ENCODE measurements around the gene MYORG.

Gene MYORG

GRCh38 chr9:34331196-34331595, 45.5 kb downstream of the MYORG start:
- H3K79me2 ChIP-seq (ENCODE audit: insufficient read depth, low read length): peaks cover 85% of the 10 kb centered on the region

DNA sequence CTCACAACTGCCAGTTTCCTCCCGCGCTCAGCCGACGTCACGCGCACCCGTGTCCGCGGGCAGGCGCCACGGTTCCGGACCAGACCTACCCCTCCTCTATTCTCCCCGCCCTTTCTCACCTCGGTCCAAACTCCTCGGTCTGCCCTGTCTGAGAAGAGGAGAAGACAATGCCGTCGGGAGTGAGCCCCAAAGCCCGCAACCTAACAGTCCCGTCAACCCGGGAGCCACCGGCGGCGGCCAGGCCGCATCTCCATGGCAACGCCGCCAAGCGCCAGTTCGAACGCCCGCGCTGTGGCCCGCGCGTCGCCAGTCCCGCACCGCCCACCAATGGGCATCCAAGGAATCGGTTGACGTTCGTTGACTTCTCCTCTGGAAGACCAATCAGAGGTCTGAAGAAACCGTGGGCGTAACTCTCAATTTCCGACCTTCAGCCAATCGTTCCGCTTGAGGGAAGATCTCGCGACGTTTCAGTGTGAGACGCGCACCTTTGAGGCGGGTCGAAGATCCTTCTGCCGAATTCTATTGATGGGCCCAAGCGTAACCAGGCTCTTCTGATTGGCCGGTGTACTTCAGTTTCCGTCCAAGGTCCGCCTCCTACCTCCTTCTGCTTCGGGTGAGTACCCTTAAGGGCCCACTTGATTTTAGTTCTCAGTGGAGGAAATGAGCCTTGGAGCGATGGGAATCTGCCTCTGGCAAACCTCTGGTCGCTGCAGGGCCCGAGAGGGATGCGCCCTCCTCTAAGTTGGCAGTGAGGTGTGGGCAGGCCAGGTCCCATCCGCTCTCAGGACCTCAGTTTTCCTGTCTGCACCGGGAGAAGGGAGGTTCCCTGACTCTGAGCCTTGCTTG, 47.5 kb downstream of the MYORG start, which contains the start of the genes KIF24 and NUDT2:
KIF24 (minus strand) TSS at position 282 of the 846 bp plus-strand sequence. CDS start 17,922 bp downstream, outside the sequence.
NUDT2 (plus strand) TSS at position 583 of the 846 bp plus-strand sequence. CDS start 9,471 bp downstream, outside the sequence.
- peak within 1 kb of the TSS; percentile 89 for H2AFZ ChIP-seq (ENCODE audit: low read depth, low read length)
- H3K4me3 ChIP-seq (ENCODE audit: low read depth in 1 of 2, low read length in 2 of 2): peak within 1 kb of the TSS; percentile 81 to 87
- no peaks in the 10 kb centered on the region for H3K27me3 ChIP-seq (ENCODE audit: insufficient read depth, low read length, poor library complexity)
- peak; percentile 93 for ATAC-seq (ENCODE audit: insufficient read depth, low read depth)
- peaks cover 85% of the 10 kb centered on the region for H3K79me2 ChIP-seq (ENCODE audit: insufficient read depth, low read length)
- H3K4me1 ChIP-seq (ENCODE audit: insufficient read depth, low read length): peaks cover 36% of the 10 kb centered on the region
- peak within 1 kb of the TSS; percentile 84 for H3K9ac ChIP-seq (ENCODE audit: low read depth, low read length)
- H4K20me1 ChIP-seq (ENCODE audit: insufficient read depth, low read length): 0 out of 2 replicates have a peak, but pooled peaks cover 6% of the 10 kb centered on the region
- no peaks in the 10 kb centered on the region; the same call in 1 of the 2 replicates for H3K36me3 ChIP-seq (ENCODE audit: insufficient read depth, low read length)
- peak; percentile 97 for DNase-seq
- H3K27ac ChIP-seq (ENCODE audit: low read length): peak within 1 kb of the TSS; percentile 94
- no peak for TF ChIP-seq CTCF (IDR thresholded peaks at IDR 0.05; ENCODE audit: borderline replicate concordance, extremely low read depth, low read length, poor library complexity, severe bottlenecking)
- no peak for TF ChIP-seq EZH2 (IDR thresholded peaks at IDR 0.05; ENCODE audit: borderline replicate concordance, low read depth, low read length, severe bottlenecking)
- H3K9me3 ChIP-seq (ENCODE audit: insufficient read depth, low read length, severe bottlenecking): no peaks in the 10 kb centered on the region
- peak within 1 kb of the TSS; percentile 76 for H3K4me2 ChIP-seq (ENCODE audit: insufficient read depth, low read length)

More at GRCh38 chr9:34331196-34331595, 45.5 kb downstream of the MYORG start:
- 0 out of 2 replicates have a peak, but pooled peaks cover 6% of the 10 kb centered on the region for H4K20me1 ChIP-seq (ENCODE audit: insufficient read depth, low read length)
- no peak overlapping the region for H2AFZ ChIP-seq (ENCODE audit: low read depth, low read length)
- H3K4me1 ChIP-seq (ENCODE audit: insufficient read depth, low read length): peaks cover 32% of the 10 kb centered on the region
- H3K4me2 ChIP-seq (ENCODE audit: insufficient read depth, low read length): peak overlapping the region; percentile 73; the same call in 1 of the 2 replicates
- H3K27me3 ChIP-seq (ENCODE audit: insufficient read depth, low read length, poor library complexity): no peaks in the 10 kb centered on the region
- 0 out of 2 replicates have a peak overlapping the region, but pooled peaks have one; percentile 4 for H3K9ac ChIP-seq (ENCODE audit: low read depth, low read length)
- no peak overlapping the region for H3K4me3 ChIP-seq (ENCODE audit: low read depth in 1 of 2, low read length in 2 of 2)
- no peak overlapping the region for H3K27ac ChIP-seq (ENCODE audit: low read length)
- TF ChIP-seq CTCF (IDR thresholded peaks at IDR 0.05; ENCODE audit: borderline replicate concordance, extremely low read depth, low read length, poor library complexity, severe bottlenecking) (no peak), EZH2 (IDR thresholded peaks at IDR 0.05; ENCODE audit: borderline replicate concordance, low read depth, low read length, severe bottlenecking) (no peak)
- no peaks in the 10 kb centered on the region for H3K9me3 ChIP-seq (ENCODE audit: insufficient read depth, low read length, severe bottlenecking)
- ATAC-seq (ENCODE audit: insufficient read depth, low read depth) (no peak), DNase-seq (no peak)
- H3K36me3 ChIP-seq (ENCODE audit: insufficient read depth, low read length): no peaks in the 10 kb centered on the region; the same call in 1 of the 2 replicates

- Histone ChIP-seq H3K4me1 (ENCODE audit: insufficient read depth, low read length) (peaks cover 36% of the 10 kb centered on the region), H3K27ac (ENCODE audit: low read length) (peak overlapping the region; percentile 94), H3K4me2 (ENCODE audit: insufficient read depth, low read length) (peak overlapping the region; percentile 76), H3K79me2 (ENCODE audit: insufficient read depth, low read length) (peaks cover 91% of the 10 kb centered on the region), H3K4me3 (ENCODE audit: low read depth in 1 of 2, low read length in 2 of 2) (peak overlapping the region; percentile 78 to 81), H3K9ac (ENCODE audit: low read depth, low read length) (peak overlapping the region; percentile 75), H3K27me3 (ENCODE audit: insufficient read depth, low read length, poor library complexity) (no peaks in the 10 kb centered on the region), H3K9me3 (ENCODE audit: insufficient read depth, low read length, severe bottlenecking) (no peaks in the 10 kb centered on the region), H3K36me3 (ENCODE audit: insufficient read depth, low read length) (no peaks in the 10 kb centered on the region; the same call in 1 of the 2 replicates), H4K20me1 (ENCODE audit: insufficient read depth, low read length) (0 out of 2 replicates have a peak, but pooled peaks cover 6% of the 10 kb centered on the region), H2AFZ (ENCODE audit: low read depth, low read length) (peak overlapping the region; percentile 89)
- no peak for ATAC-seq (ENCODE audit: insufficient read depth, low read depth)
- no peak for DNase-seq
- TF ChIP-seq CTCF (IDR thresholded peaks at IDR 0.05; ENCODE audit: borderline replicate concordance, extremely low read depth, low read length, poor library complexity, severe bottlenecking) (no peak), EZH2 (IDR thresholded peaks at IDR 0.05; ENCODE audit: borderline replicate concordance, low read depth, low read length, severe bottlenecking) (no peak)
Observed at GRCh38 chr9:34328500-34328986, 48.2 kb downstream of the MYORG start.
